Nephron progenitor cell (in vitro differentiated cells): ENCODE measurements around the gene CYFIP1.
A peak's percentile ranks its signal among the peaks of the same experiment; 100 is the strongest.

ENCODE experiments used
- DNase-seq: peaks from one replicate; pipeline ENCODE4 v3.0.0; 2021
- H3K27ac Mint-ChIP-seq: 2 replicates; pipeline ENCODE4 v1.8.0; 2021; ENCODE audit warnings: mild to moderate bottlenecking, moderate library complexity, mixed read lengths
- H3K27me3 Mint-ChIP-seq: 2 replicates; pipeline ENCODE4 v1.8.0; 2021; ENCODE audit warnings: mild to moderate bottlenecking, low read depth, mixed read lengths; ENCODE audit not compliant: poor library complexity
- H3K36me3 Mint-ChIP-seq: 2 replicates; pipeline ENCODE4 v1.8.0; 2021; ENCODE audit warnings: low read depth, mixed read lengths
- H3K4me1 Mint-ChIP-seq: 2 replicates; pipeline ENCODE4 v1.8.0; 2021; ENCODE audit warnings: mixed read lengths
- H3K4me3 Mint-ChIP-seq: 2 replicates; pipeline ENCODE4 v1.8.0; 2021; ENCODE audit warnings: mild to moderate bottlenecking, moderate library complexity, mixed read lengths
- H3K9me3 Mint-ChIP-seq: 2 replicates; pipeline ENCODE4 v1.8.0; 2021; ENCODE audit warnings: mild to moderate bottlenecking, moderate library complexity, mixed read lengths
- CTCF ChIP-seq: fragments of 200-600 bp; sonication (generic); IDR thresholded peaks from 2 replicates; pipeline ENCODE4 v1.5.0; 2021; ENCODE audit warnings: antibody characterized with exemption

CYFIP1 gene

GRCh38 chr15:22885120-22885519 is 95.0 kb downstream of the CYFIP1 start:
- H3K4me3 Mint-ChIP-seq, result no peak overlapping the region
- H3K27me3 Mint-ChIP-seq, result no peaks in the 10 kb centered on the region
- H3K9me3 Mint-ChIP-seq, result no peaks in the 10 kb centered on the region
- DNase-seq, result no peak
- H3K27ac Mint-ChIP-seq, result no peak overlapping the region
- H3K4me1 Mint-ChIP-seq, result no peaks in the 10 kb centered on the region
- H3K36me3 Mint-ChIP-seq, result peaks cover 59% of the 10 kb centered on the region
- TF ChIP-seq CTCF, result no peak

DNA sequence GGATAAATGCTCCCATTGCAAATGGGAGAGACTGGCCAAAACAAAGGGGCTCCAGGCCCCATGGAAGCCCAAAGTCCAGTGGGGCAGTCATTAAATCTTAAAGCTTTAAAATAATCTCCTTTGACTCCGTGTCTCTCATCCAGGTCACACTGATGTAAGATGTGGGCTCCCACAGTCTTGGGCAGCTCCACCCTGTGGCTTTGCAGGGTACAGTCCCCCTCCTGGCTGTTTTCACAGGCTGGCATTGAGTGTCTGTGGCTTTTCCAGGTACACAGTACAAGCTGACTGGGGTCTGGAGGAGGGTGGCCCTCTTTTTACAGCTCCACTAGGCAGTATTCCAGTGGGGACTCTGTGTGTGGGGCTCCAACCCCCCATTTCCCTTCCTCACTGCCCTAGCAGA is 95.8 kb downstream of the CYFIP1 start:
- no peak overlapping the region for H3K27ac Mint-ChIP-seq
- no peaks in the 10 kb centered on the region for H3K4me1 Mint-ChIP-seq
- peak; percentile 28 for TF ChIP-seq CTCF
- no peaks in the 10 kb centered on the region for H3K9me3 Mint-ChIP-seq
- H3K36me3 Mint-ChIP-seq, result peaks cover 58% of the 10 kb centered on the region
- H3K27me3 Mint-ChIP-seq, result no peaks in the 10 kb centered on the region
- no peak for DNase-seq
- no peak overlapping the region for H3K4me3 Mint-ChIP-seq

- Mint-ChIP-seq H3K9me3 (no peaks in the 10 kb centered on the region), H3K27ac (no peak overlapping the region), H3K36me3 (peaks cover 67% of the 10 kb centered on the region), H3K4me3 (no peak overlapping the region), H3K27me3 (no peaks in the 10 kb centered on the region), H3K4me1 (no peaks in the 10 kb centered on the region)
- no peak for DNase-seq
- TF ChIP-seq CTCF, result no peak
Measured at GRCh38 chr15:22883196-22883595, 97.0 kb downstream of the CYFIP1 start.

DNA sequence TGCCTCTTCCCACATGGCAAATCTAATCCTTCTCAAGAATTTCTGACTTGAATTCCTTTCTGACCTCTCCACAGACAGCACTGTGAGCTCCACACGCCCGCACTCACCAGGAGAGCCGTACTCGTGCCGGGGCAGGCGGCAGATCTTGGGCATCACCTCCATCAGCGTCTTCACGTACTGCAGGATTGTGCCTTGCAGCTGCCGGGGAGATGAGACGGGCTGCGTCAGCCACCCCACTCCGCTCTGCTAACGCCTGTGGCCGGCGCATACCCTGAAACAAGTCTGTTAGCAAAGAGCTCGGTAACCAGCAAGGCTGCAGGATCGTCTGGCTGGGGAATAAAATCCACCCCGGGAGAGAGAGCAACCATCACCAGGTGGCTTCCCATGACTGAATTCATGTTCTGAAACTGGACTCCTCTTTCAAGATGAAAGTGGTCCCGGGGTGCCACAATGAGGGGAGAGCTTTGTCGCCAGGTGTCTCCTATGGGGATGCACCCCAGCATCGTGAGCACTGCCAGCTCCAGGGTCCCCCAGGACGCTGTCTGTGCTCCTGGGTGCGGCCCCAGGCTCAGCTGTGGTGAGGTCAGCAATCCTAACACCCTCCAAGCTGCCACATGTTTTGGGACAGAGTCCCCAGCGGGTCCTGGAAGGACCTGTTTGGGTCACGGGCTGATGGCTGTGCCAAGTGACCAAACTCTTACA is 98.3 kb downstream of the CYFIP1 start:
- TF ChIP-seq CTCF, result no peak
- Mint-ChIP-seq H3K9me3 (peaks cover 7% of the 10 kb centered on the region), H3K27ac (no peak overlapping the region), H3K4me1 (no peaks in the 10 kb centered on the region), H3K4me3 (no peak overlapping the region), H3K36me3 (peaks cover 67% of the 10 kb centered on the region), H3K27me3 (no peaks in the 10 kb centered on the region)
- no peak for DNase-seq

- H3K27ac Mint-ChIP-seq, result no peak overlapping the region
- peaks cover 67% of the 10 kb centered on the region for H3K36me3 Mint-ChIP-seq
- no peak for TF ChIP-seq CTCF
- H3K4me3 Mint-ChIP-seq, result no peak overlapping the region
- DNase-seq, result no peak
- peaks cover 8% of the 10 kb centered on the region for H3K9me3 Mint-ChIP-seq
- H3K4me1 Mint-ChIP-seq, result no peaks in the 10 kb centered on the region
- no peaks in the 10 kb centered on the region for H3K27me3 Mint-ChIP-seq
Measured at GRCh38 chr15:22880981-22881738, 99.0 kb downstream of the CYFIP1 start.
